ENCODE measurements around the gene ZNF613.

Gene ZNF613

GRCh38 chr19:51993422-51993821 lies 66.2 kb downstream of the ZNF613 start:
- no peaks in the 10 kb centered on the region for H3K36me3 ChIP-seq (ENCODE audit: control insufficient read depth, insufficient read depth, low read length)
- TF ChIP-seq CTCF (IDR thresholded peaks at IDR 0.05; ENCODE audit: insufficient read depth, low read length, poor library complexity, severe bottlenecking): no peak
- no peak overlapping the region for H3K4me3 ChIP-seq (replicated peaks; ENCODE audit: low read depth, low read length)
- DNase-seq (ENCODE audit: extremely low read depth, insufficient read length): no peak
- no peaks in the 10 kb centered on the region for H3K27me3 ChIP-seq (replicated peaks; ENCODE audit: control insufficient read depth, insufficient read depth, low read length)

- Histone ChIP-seq H3K4me3 (replicated peaks; ENCODE audit: low read depth, low read length) (no peak overlapping the region), H3K36me3 (ENCODE audit: control insufficient read depth, insufficient read depth, low read length) (no peaks in the 10 kb centered on the region), H3K27me3 (replicated peaks; ENCODE audit: control insufficient read depth, insufficient read depth, low read length) (no peaks in the 10 kb centered on the region)
- TF ChIP-seq CTCF (IDR thresholded peaks at IDR 0.05; ENCODE audit: insufficient read depth, low read length, poor library complexity, severe bottlenecking): no peak
- no peak for DNase-seq (ENCODE audit: extremely low read depth, insufficient read length)
Measured at GRCh38 chr19:51994048-51994644, 66.9 kb downstream of the ZNF613 start.

All from GM06990 (cell line).